Omental fat pad (tissue), 4 donors: ENCODE data around the gene PNPLA3. TPM values are rescaled to one million over a fixed set of nuclear protein-coding genes. Genes with fewer than 3 reads are reported as not detected.
"Not testable (repeated sequence)": the region's sequence is repeated elsewhere in the genome, so short reads cannot be mapped to it uniquely, and the experiment has no call there.

Experiments used
- ATAC-seq: fragments of 150-250 bp; one replicate; pipeline ENCODE4 v1.9.1; 2016; ENCODE audit warnings: mild to moderate bottlenecking, moderate library complexity; ENCODE audit not compliant: low FRiP score
- DNase-seq: peaks from one replicate; pipeline ENCODE4 v3.0.0-alpha.2; 2019; ENCODE audit warnings: low spot score
- CTCF ChIP-seq, 3 donors: fragments of 450-650 bp; IDR thresholded peaks; one replicate each; pipeline ENCODE4 v1.5.1; 2016 to 2017; ENCODE audit warnings: antibody characterized with exemption in 3 of 3, mild to moderate bottlenecking in 3 of 3, moderate library complexity in 2 of 3
- total RNA-seq, 4 donors: library from RNA; depleted of rRNA; stranded (reverse); fragments of >200 nt; gene quantifications; one replicate each; pipeline ENCODE4 v1.1.0, GENCODE V29; 2016

The PNPLA3 gene
- total RNA-seq, 4 donors from 2014 or later, result 1.0 to 4.3 (median 1.3) TPM

- DNase-seq (no peak), ATAC-seq (no peak)
- no peak for TF ChIP-seq CTCF (IDR thresholded peaks at IDR 0.05)
Measured at GRCh38 chr22:43900206-43900605, 23.4 kb upstream of the PNPLA3 start.

- TF ChIP-seq CTCF (IDR thresholded peaks at IDR 0.05), result no peak
- no peak for ATAC-seq
Measured at GRCh38 chr22:43901976-43902643, 21.5 kb upstream of the PNPLA3 start.

DNA sequence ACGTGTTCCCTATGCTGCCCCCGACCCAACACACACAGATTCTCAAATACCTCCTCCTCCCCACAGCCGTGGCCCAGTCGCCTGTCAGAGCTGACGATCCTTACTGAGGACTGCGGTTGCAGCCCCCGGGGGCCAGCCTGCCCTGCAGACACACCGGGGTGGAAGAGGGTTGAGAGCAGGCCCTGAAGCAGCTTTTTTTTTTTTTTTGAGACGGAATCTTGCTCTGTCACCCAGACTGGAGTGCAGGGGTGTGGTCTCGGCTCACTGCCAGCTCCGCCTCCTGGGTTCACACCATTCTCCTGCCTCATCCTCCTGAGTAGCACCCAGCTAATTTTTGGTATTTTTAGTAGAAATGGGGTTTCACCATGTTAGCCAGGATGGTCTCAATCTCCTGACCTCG, 20.6 kb upstream of the PNPLA3 start:
- not testable (repeated sequence) for ATAC-seq, DNase-seq

More at GRCh38 chr22:43901976-43902643, 21.5 kb upstream of the PNPLA3 start:
- DNase-seq, result no peak

GRCh38 chr22:43904412-43904811, 19.2 kb upstream of the PNPLA3 start:
- DNase-seq, result not testable (repeated sequence)

DNA sequence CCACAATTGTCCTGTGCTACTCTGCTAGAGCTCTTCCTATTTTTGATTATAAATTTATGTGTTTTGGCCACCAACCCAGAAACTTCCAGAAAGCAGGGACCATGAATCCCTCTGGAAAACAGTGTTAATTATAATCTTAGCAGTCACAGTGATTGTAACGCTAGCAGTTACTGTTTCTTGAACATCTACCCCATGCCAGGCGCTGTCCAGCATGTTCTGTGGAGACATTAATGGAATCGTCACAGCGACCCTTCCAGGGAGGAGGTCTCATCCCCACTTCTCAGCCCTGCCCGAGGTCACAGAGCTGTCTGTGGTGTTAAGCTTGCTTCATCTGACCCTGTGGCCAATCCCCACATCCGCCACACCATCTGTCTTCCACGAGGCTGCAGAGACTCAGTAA, 17.9 kb upstream of the PNPLA3 start:
- ATAC-seq (no peak), DNase-seq (no peak)
- TF ChIP-seq CTCF (IDR thresholded peaks at IDR 0.05), result no peak

More at GRCh38 chr22:43904412-43904811, 19.2 kb upstream of the PNPLA3 start:
- not testable (repeated sequence) for ATAC-seq

- DNase-seq (no peak), ATAC-seq (no peak)
- no peak for TF ChIP-seq CTCF (IDR thresholded peaks at IDR 0.05)
Measured at GRCh38 chr22:43909708-43910107, 13.9 kb upstream of the PNPLA3 start.

DNA sequence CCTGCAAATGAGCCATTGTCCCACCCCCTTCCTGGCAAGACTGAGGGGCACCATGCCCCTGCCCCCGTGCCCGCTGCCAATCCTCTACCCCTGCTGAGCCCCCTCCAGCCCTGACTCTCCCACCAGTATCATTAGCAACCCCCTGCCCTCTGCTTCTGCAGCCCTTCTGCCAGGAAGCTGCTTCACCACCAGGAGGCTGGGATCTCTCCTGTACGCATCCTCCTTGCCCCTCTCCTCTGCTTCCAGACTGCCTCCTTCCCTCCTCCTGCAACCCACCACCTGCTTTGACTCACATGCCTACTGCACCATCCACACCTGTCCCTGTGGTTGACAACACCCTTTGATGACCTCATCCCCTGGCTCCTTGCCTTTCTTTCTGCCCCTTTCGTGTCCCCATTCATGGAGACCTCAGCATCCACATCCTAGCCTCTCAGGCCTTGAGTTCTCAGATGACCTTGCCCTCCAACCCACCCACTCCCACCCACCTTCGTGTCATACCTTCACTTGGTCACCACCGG, 13.4 kb upstream of the PNPLA3 start:
- DNase-seq, result no peak
- TF ChIP-seq CTCF (IDR thresholded peaks at IDR 0.05), result no peak
- no peak for ATAC-seq

DNA sequence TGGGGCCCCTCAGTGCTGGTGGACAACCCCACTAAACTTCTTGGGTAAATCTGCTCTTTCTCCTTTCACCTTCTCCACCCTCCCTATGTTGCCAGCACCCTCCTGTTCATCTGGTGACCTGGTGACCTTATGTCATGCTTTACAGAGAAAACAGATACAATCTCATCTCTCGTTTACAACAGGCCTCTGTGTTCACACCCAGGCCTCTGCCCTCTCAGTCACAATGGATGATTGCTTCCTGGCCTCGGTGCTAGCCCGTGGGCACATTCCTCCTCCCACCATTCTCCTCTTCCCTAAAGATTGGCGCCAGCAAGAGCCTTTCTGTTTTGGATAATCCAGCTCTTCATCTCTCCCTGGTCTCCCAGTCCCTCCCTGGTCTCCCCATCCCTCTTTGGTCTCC, 12.3 kb upstream of the PNPLA3 start:
- DNase-seq (no peak), ATAC-seq (no peak)
- TF ChIP-seq CTCF (IDR thresholded peaks at IDR 0.05), result no peak
